GM12878 (cell line): ENCODE data around the gene NEXN. TPM values are rescaled to one million over a fixed set of nuclear protein-coding genes. Genes with fewer than 3 reads are reported as not detected.
A peak's percentile ranks its signal among the peaks of the same experiment; 100 is the strongest.

Source experiments
- ATAC-seq: fragments of 200-7000 bp; cut with Tn5 transposase; 3 replicates; pipeline ENCODE4 v1.9.1; 2020; ENCODE audit warnings: mild to moderate bottlenecking, moderate library complexity
- BruUV-seq: library from RNA; stranded (reverse); fragments of 400-500 nt; replicated peaks from 2 replicates; lab custom pipeline; 2021; lab: Mats Ljungman, UMichigan
- CTCF ChIA-PET: fragments of 300-600 bp; sonication (Branson Sonifier 250); formaldehyde crosslinking; extraction: SDS; loops from one replicate; lab custom pipeline; 2021; ENCODE audit warnings: inconsistent platforms; lab: Yijun Ruan, JAX
- POLR2A ChIA-PET: fragments of 350-600 bp; formaldehyde crosslinking; extraction: SDS; loops from one replicate; lab custom pipeline; 2021; ENCODE audit warnings: inconsistent platforms; lab: Charles Lee
- RAD21 ChIA-PET: fragments of 300-600 bp; sonication (Branson Sonifier 250); formaldehyde crosslinking; loops from one replicate; lab custom pipeline; 2023; ENCODE audit warnings: antibody characterized with exemption; ENCODE audit not compliant: unreplicated experiment; lab: Charles Lee
- SMC1A ChIA-PET: fragments of 300-600 bp; sonication (Branson Sonifier 250); formaldehyde crosslinking; loops from one replicate; lab custom pipeline; 2023; ENCODE audit not compliant: unreplicated experiment, uncharacterized antibody; lab: Charles Lee
- DNase-seq: peaks from one replicate; pipeline ENCODE4 v3.0.0-alpha.2; 2011; ENCODE audit warnings: low read depth, low spot score
- FAIRE-seq: peaks from 3 replicates; lab custom pipeline; 2011; peaks lifted over from hg19 to GRCh38; lab: Jason Lieb, UNC
- H2AFZ ChIP-seq: 2 replicates; pipeline ENCODE4 v1.6.0; 2011; ENCODE audit warnings: low read depth, low read length, control low read depth; ENCODE audit not compliant: control insufficient read depth
- H3K27ac ChIP-seq: 2 replicates; pipeline ENCODE4 v1.5.1; 2011; ENCODE audit warnings: control low read depth; ENCODE audit not compliant: control insufficient read depth, insufficient read depth
- H3K27me3 ChIP-seq, 2 experiments: replicated peaks in 1 of 2; 2 replicates each; pipeline versions ENCODE4 v1.6.0 to v1.6.1; 2011; ENCODE audit warnings: low read length in 1 of 2; ENCODE audit not compliant: control insufficient read depth in 2 of 2, insufficient read depth in 2 of 2
- H3K36me3 ChIP-seq, 2 experiments: 2 replicates each; pipeline ENCODE4 v1.5.1; 2011; ENCODE audit warnings: low read length in 1 of 2; ENCODE audit not compliant: control insufficient read depth in 2 of 2, insufficient read depth in 2 of 2
- H3K4me1 ChIP-seq: 2 replicates; pipeline ENCODE4 v1.6.1; 2011; ENCODE audit warnings: mild to moderate bottlenecking, low read length, moderate library complexity, mixed read lengths; ENCODE audit not compliant: control insufficient read depth, insufficient read depth
- H3K4me2 ChIP-seq: 2 replicates; pipeline ENCODE4 v1.6.0; 2011; ENCODE audit warnings: control low read depth; ENCODE audit not compliant: control insufficient read depth, insufficient read depth
- H3K4me3 ChIP-seq: fragments of 200-600 bp; sonication (generic); 2 replicates; pipeline ENCODE4 v1.5.1; 2016
- H3K79me2 ChIP-seq: 2 replicates; pipeline ENCODE4 v1.6.0; 2011; ENCODE audit warnings: low read length; ENCODE audit not compliant: control insufficient read depth, insufficient read depth
- H3K9ac ChIP-seq: 2 replicates; pipeline ENCODE4 v1.8.0; 2011; ENCODE audit warnings: low read length, control low read depth, mixed read lengths; ENCODE audit not compliant: control insufficient read depth, insufficient read depth
- H3K9me3 ChIP-seq: replicated peaks from 3 replicates; pipeline ENCODE4 v1.5.1; 2011; ENCODE audit warnings: mild to moderate bottlenecking, low read length; ENCODE audit not compliant: control insufficient read depth, insufficient read depth
- H4K20me1 ChIP-seq: 2 replicates; pipeline ENCODE4 v1.6.0; 2011; ENCODE audit not compliant: control insufficient read depth, insufficient read depth
- BCL11A ChIP-seq: IDR thresholded peaks from 2 replicates; pipeline ENCODE4 v1.6.1; 2011; ENCODE audit warnings: low read depth, low read length
- BRCA1 ChIP-seq: IDR thresholded peaks from 2 replicates; pipeline ENCODE4 v1.6.1; 2011; ENCODE audit warnings: low read depth, low read length, improper control_type of control experiment
- CUX1 ChIP-seq: IDR thresholded peaks from 2 replicates; pipeline ENCODE4 v1.6.1; 2012; ENCODE audit warnings: improper control_type of control experiment, low read depth, low read length; ENCODE audit not compliant: insufficient replicate concordance
- FOXK2 ChIP-seq: fragments of 450-650 bp; IDR thresholded peaks from 2 replicates; pipeline ENCODE4 v1.6.1; 2017; ENCODE audit warnings: mild to moderate bottlenecking, moderate library complexity
- HDAC2 ChIP-seq: fragments of 200-600 bp; sonication (generic); IDR thresholded peaks from 2 replicates; pipeline ENCODE4 v1.6.1; 2017
- HDGF ChIP-seq: fragments of 450-650 bp; IDR thresholded peaks from 2 replicates; pipeline ENCODE4 v1.6.1; 2016; ENCODE audit warnings: antibody characterized with exemption
- MLLT1 ChIP-seq: fragments of 450-650 bp; IDR thresholded peaks from 2 replicates; pipeline ENCODE4 v1.6.1; 2016; ENCODE audit warnings: mild to moderate bottlenecking
- PAX8 ChIP-seq: fragments of 450-650 bp; IDR thresholded peaks from 2 replicates; pipeline ENCODE4 v1.6.1; 2017; ENCODE audit warnings: mild to moderate bottlenecking, moderate library complexity
- PBX3 ChIP-seq: IDR thresholded peaks from 2 replicates; pipeline ENCODE4 v1.6.1; 2011; ENCODE audit warnings: mild to moderate bottlenecking, low read depth, low read length, moderate library complexity; ENCODE audit not compliant: insufficient replicate concordance
- RCOR1 ChIP-seq: conservative IDR thresholded peaks from 2 replicates; pipeline ENCODE4 v1.6.1; 2012; ENCODE audit warnings: low read depth, low read length, improper control_type of control experiment
- STAT1 ChIP-seq: fragments of 450-650 bp; conservative IDR thresholded peaks from 2 replicates; pipeline ENCODE4 v1.6.1; 2014; ENCODE audit warnings: antibody characterized with exemption, mild to moderate bottlenecking
- USF2 ChIP-seq: IDR thresholded peaks from 2 replicates; pipeline ENCODE4 v1.6.1; 2011; ENCODE audit warnings: low read depth, low read length, improper control_type of control experiment, borderline replicate concordance
- ZNF207 ChIP-seq: fragments of 450-650 bp; IDR thresholded peaks from 2 replicates; pipeline ENCODE4 v1.6.1; 2014; ENCODE audit warnings: antibody characterized with exemption, mild to moderate bottlenecking, borderline replicate concordance
- ZNF24 ChIP-seq: fragments of 450-650 bp; IDR thresholded peaks from 2 replicates; pipeline ENCODE4 v1.6.1; 2017; ENCODE audit warnings: antibody characterized with exemption, mild to moderate bottlenecking
- WGBS: methylation state at CpG from one replicate; pipeline ENCODE4 v1.1.6; 2016; ENCODE audit warnings: low lambda C conversion rate; ENCODE audit not compliant: insufficient replicate concordance, insufficient coverage; ENCODE audit errors: missing lambda C conversion rate; 5-methylcytosine and 5-hydroxymethylcytosine counted together
- in situ Hi-C: fragments of 300-500 bp; cut with MboI; formaldehyde crosslinking; loops from 9 replicates; pipeline ENCODE4 v1.14.3; 2018; ENCODE audit warnings: mixed read lengths
- intact Hi-C: fragments of 100-400 bp; cut with micrococcal nuclease; formaldehyde crosslinking; loops from one replicate; pipeline ENCODE4 v1.14.2; 2022; ENCODE audit not compliant: unreplicated experiment
- polyA plus RNA-seq, 11 experiments: library from polyadenylated mRNA; depleted of rRNA in 4 of 11; unstranded in 6 of 11; stranded (reverse) in 5 of 11; fragments of >200 nt; fragmentation: Nextera tagmentation in 4 of 11; fragmentation: Illumina TruSeq in 1 of 11; extraction: Ambion mirVana in 4 of 11; extraction: Trizol in 1 of 11; gene quantifications; 1 replicate in 1 of 11; 2 replicates in 10 of 11; pipeline versions ENCODE4 v1.2.1 to v1.2.3, GENCODE V29; 2011 to 2016; ENCODE audit warnings: inconsistent platforms in 2 of 11, missing spikeins in 2 of 11, low read depth in 1 of 11
- total RNA-seq, 4 experiments: library from RNA; depleted of rRNA in 3 of 4; stranded (reverse); fragments of >200 nt in 3 of 4; fragmentation: Illumina TruSeq in 1 of 4; extraction: Trizol in 1 of 4; gene quantifications; 2 replicates each; pipeline versions ENCODE4 v1.2.1 to v1.2.3, GENCODE V29; 2013 to 2021

NEXN gene
- total and polyA plus RNA-seq, 10 of the 15 experiments (the other 5 are each of a cell fraction or from before 2014, with no cell fraction given): 2.5 to 46.6 (median 15.4) TPM

GRCh38 chr1:77925518-77925917 is 37.1 kb downstream of the NEXN start (continued):
- no peak for TF ChIP-seq CUX1
- TF ChIP-seq FOXK2: no peak
- no peak for TF ChIP-seq BCL11A
- TF ChIP-seq HDAC2: no peak
- no peak for TF ChIP-seq USF2

GRCh38 chr1:77925956-77926355 is 37.5 kb downstream of the NEXN start:
- H3K4me3 ChIP-seq: no peak overlapping the region
- in situ Hi-C loops (no loop called here), intact Hi-C loops (no loop called here)
- peaks cover 4% of the 10 kb centered on the region; the same call in 1 of the 2 replicates for H3K4me1 ChIP-seq
- FAIRE-seq (peak; percentile 35), ATAC-seq (no peak), DNase-seq (no peak)
- H3K27ac ChIP-seq: no peak overlapping the region
- BruUV-seq: no TSS peak
- peak overlapping the region; percentile 64; the same call in 1 of the 2 replicates for H3K4me2 ChIP-seq
- H3K36me3 ChIP-seq: no peaks in the 10 kb centered on the region
- CTCF ChIA-PET: interaction anchor here (0.6 to 1.2 kb wide), 2 partner anchors 10 to 41 kb away, joined by 3 to 4 read pairs; no protein-coding TSS in a partner anchor
- no peaks in the 10 kb centered on the region for H3K9me3 ChIP-seq
- SMC1A ChIA-PET: interaction anchor here (1.3 to 1.6 kb wide), 3 partner anchors 14 to 165 kb away, joined by 3 read pairs; no protein-coding TSS in a partner anchor
- 20% methylated on average over 2 of the region's 2 CpGs for WGBS
- POLR2A ChIA-PET: no interaction called here
- no peak overlapping the region for H3K9ac ChIP-seq
- H4K20me1 ChIP-seq: no peaks in the 10 kb centered on the region
- peaks cover 3% of the 10 kb centered on the region for H3K79me2 ChIP-seq
- H2AFZ ChIP-seq: no peak overlapping the region
- no peaks in the 10 kb centered on the region for H3K27me3 ChIP-seq
- RAD21 ChIA-PET: interaction anchor here (0.9 to 1.7 kb wide), 3 partner anchors 39 to 79 kb away, joined by 3 read pairs; partner anchors contain the start of gene DNAJB4
- TF ChIP-seq MLLT1 (no peak), ZNF207 (no peak), PBX3 (no peak), BRCA1 (no peak), PAX8 (no peak), ZNF24 (no peak), HDGF (no peak), RCOR1 (no peak), BCL11A (no peak), STAT1 (no peak)
